T-helper 22 cell (primary cell): Measurements from ENCODE around the gene FAM227B.
"Not testable (repeated sequence)": the region's sequence is repeated elsewhere in the genome, so short reads cannot be mapped to it uniquely, and the experiment has no call there.

ENCODE experiments used
- DNase-seq: peaks from one replicate; pipeline ENCODE4 v3.0.0-alpha.2; 2020; ENCODE audit warnings: low read depth

Gene FAM227B

DNA sequence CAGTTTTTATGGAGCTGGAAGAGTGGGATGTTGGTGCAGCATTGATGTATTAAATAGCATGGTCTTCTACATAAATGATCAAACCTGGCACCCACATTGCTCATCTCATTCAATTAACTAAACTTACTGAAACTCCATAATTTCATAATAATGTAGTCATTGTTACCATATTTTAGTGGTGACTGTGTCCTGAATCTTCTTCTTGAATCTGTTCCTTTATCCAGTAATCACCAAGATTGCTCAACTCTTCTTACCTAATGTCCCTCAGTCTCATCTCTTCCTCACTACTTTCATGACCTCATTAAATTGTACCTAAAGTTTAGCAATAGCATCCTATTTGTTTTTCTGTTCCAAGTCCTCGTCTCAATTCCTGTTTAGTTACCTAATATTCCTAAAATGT is 127.8 kb downstream of the FAM227B start:
- DNase-seq = no peak

GRCh38 chr15:49492151-49492550 is 128.5 kb downstream of the FAM227B start:
- DNase-seq = no peak

DNA sequence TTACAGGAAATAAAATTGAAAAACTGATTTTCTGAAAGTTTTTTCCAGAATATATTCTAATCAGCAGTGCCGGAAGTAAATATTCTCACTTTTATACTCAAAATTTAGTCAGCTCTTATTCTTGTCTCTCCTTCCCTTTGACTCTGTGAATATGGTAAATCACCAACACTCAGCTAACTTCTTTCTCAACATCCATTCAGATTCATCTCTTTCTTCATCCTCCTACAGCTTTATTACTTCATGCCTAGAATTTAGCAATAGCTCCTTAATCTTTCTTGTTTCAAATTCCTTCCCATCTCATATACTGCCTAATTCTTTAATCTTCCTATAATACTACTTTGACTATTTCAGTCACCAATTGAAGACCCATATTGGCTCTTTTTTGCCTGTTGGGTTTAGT is 129.7 kb downstream of the FAM227B start:
- no peak for DNase-seq

DNA sequence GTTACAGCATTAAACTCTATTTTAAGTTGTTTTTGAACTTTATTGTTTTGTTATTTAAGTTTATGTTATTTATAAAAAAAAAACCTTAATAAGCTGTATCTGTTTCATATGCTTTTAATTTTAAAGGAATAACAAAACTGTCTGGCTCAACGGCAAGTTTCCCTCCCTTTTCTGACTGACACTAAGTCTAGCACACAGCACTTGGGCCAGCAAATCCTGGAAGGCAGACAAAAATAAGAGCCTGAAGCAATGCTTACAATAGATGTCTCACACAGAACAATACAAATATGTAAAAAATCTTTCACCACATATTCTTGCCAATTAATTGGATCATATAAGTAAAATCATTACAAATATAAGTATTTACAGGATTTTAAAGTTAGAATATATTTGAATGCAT is 135.2 kb downstream of the FAM227B start:
- not testable (repeated sequence) for DNase-seq

GRCh38 chr15:49478982-49479381 is 141.6 kb downstream of the FAM227B start:
- DNase-seq = not testable (repeated sequence)

- DNase-seq = not testable (repeated sequence)
These were observed 142.6 kb downstream of the FAM227B start for GRCh38 chr15:49478021-49478420.

- DNase-seq = no peak
These were observed 147.6 kb downstream of the FAM227B start for GRCh38 chr15:49473031-49473430.

- no peak for DNase-seq
These were observed 148.3 kb downstream of the FAM227B start for GRCh38 chr15:49472338-49472737.

- no peak for DNase-seq
These were observed 148.9 kb downstream of the FAM227B start for GRCh38 chr15:49471733-49472132.

DNA sequence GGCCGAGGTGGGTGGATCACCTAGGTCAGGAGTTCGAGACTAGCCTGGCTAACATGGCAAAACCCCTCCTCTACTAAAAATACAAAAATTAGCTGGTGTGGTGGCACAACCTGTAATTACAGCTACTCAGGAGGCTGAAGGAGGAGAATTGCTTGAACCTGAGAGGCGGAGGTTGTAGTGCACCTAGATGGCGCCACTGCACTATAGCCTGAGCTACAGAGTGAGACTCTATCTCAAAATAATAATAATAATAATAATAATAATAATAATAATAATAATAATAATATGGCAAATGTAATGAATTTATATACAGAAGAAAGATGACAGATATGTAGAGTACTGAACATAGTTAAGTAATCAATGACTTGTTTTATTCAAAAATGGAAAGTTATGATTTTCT is 149.4 kb downstream of the FAM227B start:
- DNase-seq = not testable (repeated sequence)

- no peak for DNase-seq
These were observed 152.2 kb downstream of the FAM227B start for GRCh38 chr15:49468481-49468839.

GRCh38 chr15:49467746-49468480 is 152.7 kb downstream of the FAM227B start:
- DNase-seq = no peak

GRCh38 chr15:49466119-49466518 is 154.5 kb downstream of the FAM227B start:
- DNase-seq = no peak

- DNase-seq = no peak
These were observed 156.1 kb downstream of the FAM227B start for GRCh38 chr15:49464522-49464921.

DNA sequence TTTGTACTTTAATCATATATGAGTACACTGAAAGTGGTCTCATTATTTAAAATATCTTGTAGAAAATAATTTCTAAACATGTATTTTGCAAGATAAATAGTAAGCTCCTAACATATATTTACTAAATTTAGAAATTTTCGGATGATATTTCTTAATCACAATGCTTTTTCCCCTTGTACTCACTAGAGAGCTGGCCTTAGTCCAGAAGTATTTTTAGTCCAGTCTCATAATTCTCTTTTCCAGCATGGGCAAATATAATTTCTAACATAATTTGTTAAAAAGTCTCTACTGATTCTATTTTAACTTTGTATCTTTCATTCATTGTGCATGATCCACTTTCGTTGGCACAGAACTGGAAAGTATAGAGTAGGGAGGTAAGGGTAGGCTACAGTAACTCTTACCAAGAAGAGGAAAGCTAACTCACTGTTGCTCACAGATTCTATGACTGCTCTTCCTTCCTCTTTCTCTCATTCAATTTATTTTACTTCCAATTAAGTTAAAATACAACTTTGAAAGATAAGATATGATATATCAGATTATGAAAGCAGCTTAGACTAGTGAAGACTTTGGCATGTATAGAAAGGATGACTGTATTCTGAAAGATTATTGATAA is 158.3 kb downstream of the FAM227B start:
- DNase-seq = no peak

- DNase-seq = no peak
These were observed 160.1 kb downstream of the FAM227B start for GRCh38 chr15:49460411-49460941.

DNA sequence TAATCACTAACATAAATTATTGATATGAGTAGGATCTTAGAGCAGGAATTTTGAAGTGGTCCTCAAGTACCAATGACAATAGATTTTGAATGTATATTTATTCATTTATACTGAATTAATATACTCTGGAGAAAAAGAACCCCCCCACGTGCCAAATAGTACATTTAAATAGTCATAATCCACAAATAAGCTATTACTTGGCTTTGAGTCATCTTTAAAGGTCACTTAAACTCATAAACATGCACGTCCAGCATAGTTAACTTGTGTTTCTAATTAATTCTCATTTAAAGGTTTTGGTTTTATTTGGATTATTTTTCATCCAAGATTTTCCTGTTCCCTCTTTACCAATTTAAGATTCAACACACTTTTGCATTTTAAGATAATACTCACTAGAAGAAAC is 162.5 kb downstream of the FAM227B start:
- DNase-seq = no peak

DNA sequence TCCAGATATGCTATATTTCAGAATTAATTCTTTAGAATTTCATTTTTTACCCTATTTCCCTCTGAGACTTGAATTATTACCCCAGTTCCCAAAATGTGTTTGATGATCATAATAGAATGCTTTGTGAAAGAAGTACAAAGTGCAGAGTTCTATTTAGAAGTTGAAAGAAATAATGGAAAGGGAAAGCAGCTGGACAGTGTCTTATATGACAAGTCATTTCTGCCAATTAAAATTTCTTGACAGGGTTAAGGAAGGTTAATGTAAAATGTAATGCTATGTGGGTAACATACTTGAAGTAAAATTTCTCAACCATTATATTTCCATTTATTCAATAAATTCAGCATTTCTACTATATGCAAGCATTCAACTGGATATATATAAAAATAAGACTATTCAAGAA is 164.5 kb downstream of the FAM227B start:
- DNase-seq = no peak

DNA sequence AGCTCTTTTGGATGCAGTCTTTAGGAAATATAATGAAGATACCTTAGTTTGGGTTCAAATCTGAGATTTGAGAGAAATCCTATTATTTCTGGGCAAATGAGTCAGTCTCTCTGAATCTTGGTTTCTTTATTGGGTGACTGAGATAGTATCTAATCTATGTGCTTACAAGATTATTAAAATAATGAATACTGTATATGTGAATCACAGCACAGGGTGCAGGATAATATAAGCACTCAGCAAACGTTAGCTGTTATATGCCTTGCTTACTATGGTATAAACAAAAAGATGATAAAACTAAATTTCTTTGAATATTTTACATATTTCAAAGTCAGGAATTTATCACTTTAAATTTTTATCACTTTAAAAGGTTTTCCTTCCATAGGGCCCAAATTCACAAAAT is 168.0 kb downstream of the FAM227B start:
- no peak for DNase-seq

DNA sequence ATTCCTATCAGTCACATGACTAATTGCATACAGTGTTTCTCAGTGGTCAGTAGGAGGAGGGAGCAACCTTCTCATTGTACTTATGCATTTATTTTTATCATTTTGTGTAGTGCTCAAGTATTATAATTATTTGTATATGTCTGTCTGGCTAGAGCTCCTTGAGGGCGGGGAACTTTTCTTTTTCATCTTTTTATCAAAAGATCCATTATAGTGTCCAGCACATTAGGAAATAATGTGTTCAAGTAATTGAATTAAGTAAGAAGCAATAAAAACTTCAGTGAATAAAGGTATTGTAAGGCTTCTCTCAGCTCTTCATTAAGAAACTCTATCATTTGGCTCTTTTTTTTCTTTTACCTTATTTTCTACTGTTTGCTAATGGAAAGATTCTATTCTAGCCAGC is 178.8 kb downstream of the FAM227B start:
- no peak for DNase-seq

- DNase-seq = no peak
These were observed 179.3 kb downstream of the FAM227B start for GRCh38 chr15:49441356-49441755.

DNA sequence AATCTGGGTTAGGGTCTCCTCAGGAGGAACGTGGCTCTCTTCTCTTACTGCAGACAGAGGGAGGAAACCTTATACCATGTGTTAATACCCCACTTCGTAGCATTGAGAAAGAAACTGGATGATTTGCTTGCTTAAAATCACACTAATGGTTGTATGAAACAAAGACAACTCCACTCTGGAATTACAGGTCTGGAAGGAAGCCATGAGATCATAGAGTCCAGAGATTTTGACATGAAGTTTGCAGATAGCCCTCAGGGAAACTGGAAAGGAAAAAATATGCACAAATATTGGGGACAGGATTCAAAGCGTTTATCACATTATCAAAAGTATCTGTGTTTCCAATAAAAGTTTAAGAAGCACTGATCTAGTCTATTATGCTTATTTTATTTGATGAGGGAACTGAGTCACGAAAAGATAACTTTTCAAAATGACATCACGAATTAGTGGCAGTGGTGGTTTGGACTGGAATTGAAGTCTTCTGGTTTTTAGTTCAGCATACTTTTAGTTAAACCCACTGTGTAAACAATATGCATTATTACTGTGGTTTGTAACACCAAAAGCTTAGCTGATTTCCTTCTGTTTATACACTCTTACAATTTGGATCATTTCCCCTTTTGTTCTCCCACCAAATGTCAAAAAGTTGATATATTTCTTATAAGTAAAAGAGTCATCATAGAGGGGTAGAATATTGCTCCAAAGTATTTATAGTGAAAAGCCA is 180.8 kb downstream of the FAM227B start:
- no peak for DNase-seq
